CD4-positive, alpha-beta memory T cell (primary cell): ENCODE results near the gene GPR149. TPM values are rescaled to one million over a fixed set of nuclear protein-coding genes. Genes with fewer than 3 reads are reported as not detected.

ENCODE experiments used
- CTCF ChIA-PET: fragments of 350-600 bp; sonication (Branson Sonifier 250); formaldehyde crosslinking; loops from one replicate; lab custom pipeline; 2021; ENCODE audit warnings: inconsistent platforms; ENCODE audit not compliant: partially characterized antibody; lab: Charles Lee
- POLR2A ChIA-PET: fragments of 350-600 bp; sonication (Branson Sonifier 250); formaldehyde crosslinking; loops from one replicate; lab custom pipeline; 2021; ENCODE audit not compliant: partially characterized antibody; lab: Charles Lee
- DNase-seq, 5 donors: peaks; one replicate each; pipeline versions ENCODE4 v3.0.0 to v3.0.0-alpha.2; 2020 to 2022; ENCODE audit warnings: mixed read lengths in 1 of 5
- H3K27ac ChIP-seq: one replicate; pipeline ENCODE4 v1.7.0; 2013; ENCODE audit warnings: low read depth, low read length
- H3K27me3 ChIP-seq: 2 replicates; pipeline ENCODE4 v1.7.0; 2013; ENCODE audit warnings: mild to moderate bottlenecking, low read length, moderate library complexity; ENCODE audit not compliant: insufficient read depth
- H3K36me3 ChIP-seq: 2 replicates; pipeline ENCODE4 v1.7.0; 2013; ENCODE audit warnings: mild to moderate bottlenecking, low read length, moderate library complexity; ENCODE audit not compliant: insufficient read depth
- H3K4me1 ChIP-seq: 2 replicates; pipeline ENCODE4 v1.7.0; 2013; ENCODE audit warnings: mild to moderate bottlenecking, low read length, moderate library complexity; ENCODE audit not compliant: insufficient read depth
- H3K4me3 ChIP-seq, 2 donors: one replicate each; pipeline ENCODE4 v1.7.0; 2013; ENCODE audit warnings: low read length in 2 of 2, mild to moderate bottlenecking in 1 of 2
- H3K9me3 ChIP-seq, 2 donors: one replicate each; pipeline ENCODE4 v1.7.0; 2013; ENCODE audit warnings: low read length in 2 of 2, control low read depth in 1 of 2; ENCODE audit not compliant: control insufficient read depth in 1 of 2
- H3K27ac Mint-ChIP-seq, 7 donors: one replicate each; pipeline ENCODE4 v1.8.0; 2020 to 2021; ENCODE audit warnings: mixed read lengths in 7 of 7, mild to moderate bottlenecking in 6 of 7, inconsistent platforms in 3 of 7, moderate library complexity in 3 of 7
- H3K27me3 Mint-ChIP-seq, 2 donors: one replicate each; pipeline ENCODE4 v1.8.0; 2020 to 2021; ENCODE audit warnings: mixed read lengths in 2 of 2
- H3K36me3 Mint-ChIP-seq, 2 donors: one replicate each; pipeline ENCODE4 v1.8.0; 2020 to 2021; ENCODE audit warnings: mixed read lengths in 2 of 2, inconsistent platforms in 1 of 2, mild to moderate bottlenecking in 1 of 2
- H3K4me1 Mint-ChIP-seq, 4 donors: one replicate each; pipeline ENCODE4 v1.8.0; 2020 to 2021; ENCODE audit warnings: mixed read lengths in 4 of 4, mild to moderate bottlenecking in 1 of 4
- H3K4me3 Mint-ChIP-seq, 8 donors: one replicate each; pipeline ENCODE4 v1.8.0; 2020 to 2021; ENCODE audit warnings: mixed read lengths in 8 of 8, mild to moderate bottlenecking in 7 of 8, moderate library complexity in 6 of 8, inconsistent platforms in 3 of 8
- H3K9me3 Mint-ChIP-seq, 8 donors: one replicate each; pipeline ENCODE4 v1.8.0; 2020 to 2021; ENCODE audit warnings: mixed read lengths in 8 of 8, mild to moderate bottlenecking in 5 of 8, inconsistent platforms in 3 of 8, moderate library complexity in 1 of 8
- intact Hi-C: fragments of 100-400 bp; cut with micrococcal nuclease; formaldehyde crosslinking; loops from one replicate; pipeline ENCODE4 v1.15.1; 2023
- polyA plus RNA-seq, 2 donors: library from polyadenylated mRNA; unstranded; fragments of 300-500 nt; fragmentation: Illumina TruSeq; gene quantifications; one replicate each; pipeline ENCODE4 v1.2.3, GENCODE V29; 2021
- total RNA-seq, 2 experiments: library from RNA; stranded (reverse); gene quantifications; one replicate each; pipeline ENCODE4 v1.2.3, GENCODE V29; 2021

Gene GPR149
- total and polyA plus RNA-seq, 4 experiments from 2014 or later = not detected

- no peaks in the 10 kb centered on the region for H3K9me3 ChIP-seq
- Mint-ChIP-seq H3K36me3 (no peaks in the 10 kb centered on the region), H3K27me3 (peaks cover 13 to 26% of the 10 kb centered on the region in 2 donors), H3K9me3 (peaks cover 0 to 7% (median 3%) of the 10 kb centered on the region in 8 donors), H3K27ac (no peak overlapping the region), H3K4me1 (no peaks in the 10 kb centered on the region), H3K4me3 (no peak overlapping the region)
- H3K4me1 ChIP-seq = no peaks in the 10 kb centered on the region
- H3K27ac ChIP-seq = no peak overlapping the region
- POLR2A ChIA-PET = no interaction called here
- no peak overlapping the region for H3K4me3 ChIP-seq
- no peaks in the 10 kb centered on the region for H3K27me3 ChIP-seq
- intact Hi-C loops = no loop called here
- no peaks in the 10 kb centered on the region for H3K36me3 ChIP-seq
- CTCF ChIA-PET = no interaction called here
- DNase-seq = no peak
Measured at GRCh38 chr3:154428286-154429206, 1.4 kb downstream of the GPR149 start.

GRCh38 chr3:154427685-154428285 is 2.2 kb downstream of the GPR149 start:
- Mint-ChIP-seq H3K4me3 (no peak overlapping the region), H3K4me1 (no peaks in the 10 kb centered on the region), H3K9me3 (peaks cover 0 to 7% (median 3%) of the 10 kb centered on the region in 8 donors), H3K36me3 (no peaks in the 10 kb centered on the region), H3K27ac (peak overlapping the region in 1 of 7 donors; percentile 70), H3K27me3 (peaks cover 13 to 26% of the 10 kb centered on the region in 2 donors)
- H3K9me3 ChIP-seq = no peaks in the 10 kb centered on the region
- intact Hi-C loops = no loop called here
- CTCF ChIA-PET = no interaction called here
- POLR2A ChIA-PET = no interaction called here
- no peaks in the 10 kb centered on the region for H3K27me3 ChIP-seq
- DNase-seq = no peak
- no peak overlapping the region for H3K4me3 ChIP-seq
- no peak overlapping the region for H3K27ac ChIP-seq
- H3K36me3 ChIP-seq = no peaks in the 10 kb centered on the region
- H3K4me1 ChIP-seq = no peaks in the 10 kb centered on the region

GRCh38 chr3:154422694-154423093 is 7.3 kb downstream of the GPR149 start:
- Mint-ChIP-seq H3K36me3 (no peaks in the 10 kb centered on the region), H3K9me3 (peaks cover 0 to 3% (median 0%) of the 10 kb centered on the region in 8 donors), H3K4me3 (no peak overlapping the region), H3K4me1 (no peaks in the 10 kb centered on the region), H3K27me3 (peaks cover 6 to 10% of the 10 kb centered on the region in 2 donors), H3K27ac (no peak overlapping the region)
- Histone ChIP-seq H3K27me3 (no peaks in the 10 kb centered on the region), H3K27ac (no peak overlapping the region), H3K9me3 (no peaks in the 10 kb centered on the region), H3K4me3 (no peak overlapping the region), H3K36me3 (no peaks in the 10 kb centered on the region), H3K4me1 (no peaks in the 10 kb centered on the region)
- CTCF ChIA-PET = no interaction called here
- intact Hi-C loops = no loop called here
- DNase-seq = no peak
- POLR2A ChIA-PET = no interaction called here

- H3K36me3 ChIP-seq = no peaks in the 10 kb centered on the region
- no peaks in the 10 kb centered on the region for H3K9me3 ChIP-seq
- Mint-ChIP-seq H3K9me3 (peaks cover 0 to 6% (median 2%) of the 10 kb centered on the region in 8 donors), H3K4me3 (no peak overlapping the region), H3K27me3 (peaks cover 0 to 2% of the 10 kb centered on the region in 2 donors), H3K27ac (no peak overlapping the region), H3K36me3 (no peaks in the 10 kb centered on the region), H3K4me1 (no peaks in the 10 kb centered on the region)
- no peak overlapping the region for H3K27ac ChIP-seq
- ChIA-PET POLR2A (no interaction called here), CTCF (no interaction called here)
- no peaks in the 10 kb centered on the region for H3K4me1 ChIP-seq
- no peaks in the 10 kb centered on the region for H3K27me3 ChIP-seq
- intact Hi-C loops = no loop called here
- H3K4me3 ChIP-seq = no peak overlapping the region
- no peak for DNase-seq
Measured at GRCh38 chr3:154421083-154421482, 8.9 kb downstream of the GPR149 start.

- Mint-ChIP-seq H3K4me1 (no peaks in the 10 kb centered on the region), H3K9me3 (peaks cover 0 to 2% (median 0%) of the 10 kb centered on the region in 8 donors), H3K27ac (no peak overlapping the region), H3K4me3 (no peak overlapping the region), H3K27me3 (no peaks in the 10 kb centered on the region), H3K36me3 (no peaks in the 10 kb centered on the region)
- no peaks in the 10 kb centered on the region for H3K9me3 ChIP-seq
- H3K4me1 ChIP-seq = no peaks in the 10 kb centered on the region
- DNase-seq = no peak
- H3K4me3 ChIP-seq = no peak overlapping the region
- no peaks in the 10 kb centered on the region for H3K27me3 ChIP-seq
- no peak overlapping the region for H3K27ac ChIP-seq
- ChIA-PET POLR2A (no interaction called here), CTCF (no interaction called here)
- no peaks in the 10 kb centered on the region for H3K36me3 ChIP-seq
- intact Hi-C loops = no loop called here
Measured at GRCh38 chr3:154398084-154398967, 31.7 kb downstream of the GPR149 start.

GRCh38 chr3:154389861-154390260 is 40.1 kb downstream of the GPR149 start:
- Mint-ChIP-seq H3K9me3 (peaks cover 0 to 6% (median 0%) of the 10 kb centered on the region in 8 donors), H3K4me3 (no peak overlapping the region), H3K36me3 (no peaks in the 10 kb centered on the region), H3K4me1 (no peaks in the 10 kb centered on the region), H3K27ac (no peak overlapping the region), H3K27me3 (peaks cover 2 to 6% of the 10 kb centered on the region in 2 donors)
- Histone ChIP-seq H3K4me3 (no peak overlapping the region), H3K4me1 (no peaks in the 10 kb centered on the region), H3K9me3 (no peaks in the 10 kb centered on the region), H3K27ac (no peak overlapping the region), H3K36me3 (no peaks in the 10 kb centered on the region), H3K27me3 (no peaks in the 10 kb centered on the region)
- no peak for DNase-seq
- ChIA-PET CTCF (no interaction called here), POLR2A (no interaction called here)
- intact Hi-C loops = no loop called here

- ChIA-PET CTCF (interaction anchor here (1.1 kb wide), 1 partner anchor 11 kb away, joined by 3 read pairs; no protein-coding TSS in a partner anchor), POLR2A (no interaction called here)
- Histone ChIP-seq H3K27ac (no peak overlapping the region), H3K36me3 (no peaks in the 10 kb centered on the region), H3K27me3 (no peaks in the 10 kb centered on the region), H3K4me1 (no peaks in the 10 kb centered on the region), H3K4me3 (no peak overlapping the region), H3K9me3 (no peaks in the 10 kb centered on the region)
- peaks cover 4 to 6% of the 10 kb centered on the region in 2 donors for H3K27me3 Mint-ChIP-seq
- intact Hi-C loops = no loop called here
- no peak for DNase-seq
- peaks cover 0 to 3% (median 0%) of the 10 kb centered on the region in 8 donors for H3K9me3 Mint-ChIP-seq
- no peaks in the 10 kb centered on the region for H3K4me1 Mint-ChIP-seq
- H3K36me3 Mint-ChIP-seq = no peaks in the 10 kb centered on the region
- H3K27ac Mint-ChIP-seq = no peak overlapping the region
- no peak overlapping the region for H3K4me3 Mint-ChIP-seq
Measured at GRCh38 chr3:154384479-154384878, 45.5 kb downstream of the GPR149 start.
